Suprapubic skin (tissue), 4 donors: Measurements from ENCODE around the gene COPS2. TPM values are rescaled to one million over a fixed set of nuclear protein-coding genes. Genes with fewer than 3 reads are reported as not detected.

Experiments
- DNase-seq, 2 donors: peaks; one replicate each; pipeline ENCODE4 v3.0.0-alpha.2; 2019; ENCODE audit warnings: low spot score in 2 of 2
- H3K27ac ChIP-seq: fragments of 200-600 bp; sonication (generic); one replicate; pipeline ENCODE4 v1.5.1; 2019
- H3K27me3 ChIP-seq: fragments of 200-600 bp; sonication (generic); one replicate; pipeline ENCODE4 v1.5.1; 2019
- H3K36me3 ChIP-seq: fragments of 200-600 bp; sonication (generic); one replicate; pipeline ENCODE4 v1.5.1; 2019
- H3K4me1 ChIP-seq: fragments of 200-600 bp; sonication (generic); one replicate; pipeline ENCODE4 v1.5.1; 2019
- H3K4me3 ChIP-seq: fragments of 200-600 bp; sonication (generic); one replicate; pipeline ENCODE4 v1.5.1; 2019; ENCODE audit warnings: mild to moderate bottlenecking
- H3K9me3 ChIP-seq: fragments of 200-600 bp; sonication (generic); one replicate; pipeline ENCODE4 v1.5.1; 2019
- CTCF ChIP-seq, 2 donors: fragments of 200-600 bp in 1 of 2; fragments of 450-650 bp in 1 of 2; sonication (generic) in 1 of 2; IDR thresholded peaks; one replicate each; pipeline ENCODE4 v1.5.1; 2016 to 2019; ENCODE audit warnings: antibody characterized with exemption in 2 of 2, mild to moderate bottlenecking in 1 of 2, moderate library complexity in 1 of 2
- EP300 ChIP-seq: sonication (generic); formaldehyde crosslinking; IDR thresholded peaks from one replicate; pipeline ENCODE4 v1.6.1; 2017; ENCODE audit warnings: antibody characterized with exemption
- POLR2A ChIP-seq, 2 donors: fragments of 450-650 bp; IDR thresholded peaks; one replicate each; pipeline ENCODE4 v1.6.1; 2017; ENCODE audit warnings: antibody characterized with exemption in 2 of 2, mild to moderate bottlenecking in 2 of 2, moderate library complexity in 2 of 2
- POLR2AphosphoS5 ChIP-seq, 3 donors: sonication (generic); formaldehyde crosslinking; IDR thresholded peaks; one replicate each; pipeline ENCODE4 v1.6.1; 2017; ENCODE audit warnings: antibody characterized with exemption in 3 of 3
- WGBS: methylation state at CpG from one replicate; pipeline ENCODE4 v1.1.5; 2018; 5-methylcytosine and 5-hydroxymethylcytosine counted together
- total RNA-seq, 4 donors: library from RNA; depleted of rRNA; stranded (reverse); fragments of >200 nt; gene quantifications; one replicate each; pipeline ENCODE4 v1.1.0, GENCODE V29; 2016

Gene COPS2
- total RNA-seq, 4 donors from 2014 or later: 39.6 to 55.1 (median 47.7) TPM

GRCh38 chr15:49103002-49103401 is 52.4 kb downstream of the COPS2 start:
- no peak for TF ChIP-seq CTCF (IDR thresholded peaks at IDR 0.05)
- TF ChIP-seq POLR2AphosphoS5 (IDR thresholded peaks at IDR 0.05): no peak
- TF ChIP-seq POLR2A (IDR thresholded peaks at IDR 0.05): no peak
- TF ChIP-seq EP300: no peak
- WGBS: 89% methylated on average over 2 of the region's 2 CpGs
- no peaks in the 10 kb centered on the region for H3K27me3 ChIP-seq
- H3K27ac ChIP-seq: no peak overlapping the region
- no peaks in the 10 kb centered on the region for H3K9me3 ChIP-seq
- DNase-seq: no peak
- peaks cover 8% of the 10 kb centered on the region for H3K36me3 ChIP-seq
- no peaks in the 10 kb centered on the region for H3K4me1 ChIP-seq
- no peak overlapping the region for H3K4me3 ChIP-seq

GRCh38 chr15:49101536-49101935 is 53.9 kb downstream of the COPS2 start:
- Histone ChIP-seq H3K27me3 (no peaks in the 10 kb centered on the region), H3K36me3 (peaks cover 8% of the 10 kb centered on the region), H3K4me3 (no peak overlapping the region), H3K4me1 (no peaks in the 10 kb centered on the region), H3K27ac (no peak overlapping the region), H3K9me3 (no peaks in the 10 kb centered on the region)
- TF ChIP-seq EP300 (no peak), CTCF (IDR thresholded peaks at IDR 0.05) (no peak), POLR2A (IDR thresholded peaks at IDR 0.05) (no peak), POLR2AphosphoS5 (IDR thresholded peaks at IDR 0.05) (no peak)
- DNase-seq: no peak
- WGBS: 87% methylated on average over 2 of the region's 2 CpGs

- Histone ChIP-seq H3K36me3 (no peaks in the 10 kb centered on the region), H3K9me3 (no peaks in the 10 kb centered on the region), H3K27me3 (no peaks in the 10 kb centered on the region), H3K4me1 (no peaks in the 10 kb centered on the region), H3K4me3 (no peak overlapping the region), H3K27ac (no peak overlapping the region)
- DNase-seq: no peak
- no peak for TF ChIP-seq EP300
- TF ChIP-seq POLR2A (IDR thresholded peaks at IDR 0.05): no peak
- no peak for TF ChIP-seq POLR2AphosphoS5 (IDR thresholded peaks at IDR 0.05)
- TF ChIP-seq CTCF (IDR thresholded peaks at IDR 0.05): no peak
Measured at GRCh38 chr15:49096090-49096750, 59.2 kb downstream of the COPS2 start.

- Histone ChIP-seq H3K4me1 (no peaks in the 10 kb centered on the region), H3K4me3 (no peak overlapping the region), H3K9me3 (no peaks in the 10 kb centered on the region), H3K27me3 (no peaks in the 10 kb centered on the region), H3K36me3 (no peaks in the 10 kb centered on the region), H3K27ac (no peak overlapping the region)
- no peak for DNase-seq
- no peak for TF ChIP-seq POLR2A (IDR thresholded peaks at IDR 0.05)
- TF ChIP-seq EP300: no peak
- no peak for TF ChIP-seq POLR2AphosphoS5 (IDR thresholded peaks at IDR 0.05)
- TF ChIP-seq CTCF (IDR thresholded peaks at IDR 0.05): no peak
- 71% methylated on average over 1 of the region's 1 CpG for WGBS
Measured at GRCh38 chr15:49094923-49095322, 60.5 kb downstream of the COPS2 start.

- Histone ChIP-seq H3K36me3 (no peaks in the 10 kb centered on the region), H3K27ac (no peak overlapping the region), H3K27me3 (no peaks in the 10 kb centered on the region), H3K9me3 (no peaks in the 10 kb centered on the region), H3K4me1 (no peaks in the 10 kb centered on the region), H3K4me3 (no peak overlapping the region)
- 81% methylated on average over 4 of the region's 4 CpGs for WGBS
- no peak for TF ChIP-seq CTCF (IDR thresholded peaks at IDR 0.05)
- TF ChIP-seq POLR2AphosphoS5 (IDR thresholded peaks at IDR 0.05): no peak
- TF ChIP-seq POLR2A (IDR thresholded peaks at IDR 0.05): no peak
- TF ChIP-seq EP300: no peak
- DNase-seq: no peak
Measured at GRCh38 chr15:49093252-49094105, 61.9 kb downstream of the COPS2 start.
